DOHH2 (cell line): ENCODE data around the gene BTBD17.

Source experiments
- H3F3A ChIP-seq: fragments of 200-600 bp; sonication (generic), shearing (Covaris generic); 2 replicates; pipeline ENCODE4 v1.6.0; 2016; ENCODE audit warnings: antibody characterized with exemption, mild to moderate bottlenecking; ENCODE audit not compliant: control insufficient read depth, insufficient read depth
- H3K27ac ChIP-seq: fragments of 200-600 bp; sonication (generic); 2 replicates; pipeline ENCODE4 v1.5.1; 2014; ENCODE audit warnings: low read depth, mild to moderate bottlenecking, low read length, moderate library complexity
- H3K27me3 ChIP-seq: fragments of 200-600 bp; sonication (generic); 2 replicates; pipeline ENCODE4 v1.6.1; 2014; ENCODE audit warnings: mild to moderate bottlenecking, low read length, mixed read lengths; ENCODE audit not compliant: control insufficient read depth
- H3K36me3 ChIP-seq: fragments of 200-600 bp; sonication (generic); 2 replicates; pipeline ENCODE4 v1.6.1; 2014; ENCODE audit warnings: mild to moderate bottlenecking, low read length, moderate library complexity, mixed read lengths; ENCODE audit not compliant: control insufficient read depth
- H3K4me1 ChIP-seq: fragments of 200-600 bp; sonication (generic); 2 replicates; pipeline ENCODE4 v1.6.1; 2014; ENCODE audit warnings: mild to moderate bottlenecking, low read length, mixed read lengths; ENCODE audit not compliant: control insufficient read depth
- H3K4me2 ChIP-seq: fragments of 200-600 bp; sonication (generic); 2 replicates; pipeline ENCODE4 v1.6.0; 2014; ENCODE audit warnings: mild to moderate bottlenecking, low read length, moderate library complexity
- H3K4me3 ChIP-seq: fragments of 200-600 bp; sonication (generic); 2 replicates; pipeline ENCODE4 v1.5.1; 2014; ENCODE audit warnings: mild to moderate bottlenecking, low read length, mixed read lengths
- H3K79me2 ChIP-seq: fragments of 200-600 bp; sonication (generic); 2 replicates; pipeline ENCODE4 v1.6.1; 2014; ENCODE audit warnings: mild to moderate bottlenecking, low read length, mixed read lengths; ENCODE audit not compliant: control insufficient read depth
- H3K9me2 ChIP-seq: fragments of 200-600 bp; sonication (generic); replicated peaks from 2 replicates; pipeline ENCODE4 v1.6.1; 2014; ENCODE audit warnings: mild to moderate bottlenecking, low read length, mixed read lengths; ENCODE audit not compliant: control insufficient read depth
- H3K9me3 ChIP-seq: fragments of 200-600 bp; sonication (generic); 2 replicates; pipeline ENCODE4 v1.6.1; 2014; ENCODE audit warnings: antibody characterized with exemption, low read length, mixed read lengths; ENCODE audit not compliant: control insufficient read depth, insufficient read depth
- H4K20me1 ChIP-seq: fragments of 200-600 bp; sonication (generic); 2 replicates; pipeline ENCODE4 v1.6.0; 2014; ENCODE audit warnings: low read depth, mild to moderate bottlenecking, antibody characterized with exemption, low read length, moderate library complexity; ENCODE audit not compliant: control insufficient read depth, insufficient read depth
- EZH2phosphoT487 ChIP-seq: fragments of 200-600 bp; sonication (generic); IDR thresholded peaks from 2 replicates; pipeline ENCODE4 v1.6.1; 2017; ENCODE audit warnings: borderline replicate concordance, mild to moderate bottlenecking, antibody characterized with exemption, low read length, moderate library complexity, mixed read lengths
- TF ChIP-seq, protein P1 (sequence below): fragments of 200-600 bp; sonication (generic); IDR thresholded peaks from one replicate; pipeline ENCODE4 v1.5.1; 2014; ENCODE audit warnings: antibody characterized with exemption, mild to moderate bottlenecking, low read depth, low read length; ENCODE audit not compliant: poor library complexity, severe bottlenecking

BTBD17 gene

DNA sequence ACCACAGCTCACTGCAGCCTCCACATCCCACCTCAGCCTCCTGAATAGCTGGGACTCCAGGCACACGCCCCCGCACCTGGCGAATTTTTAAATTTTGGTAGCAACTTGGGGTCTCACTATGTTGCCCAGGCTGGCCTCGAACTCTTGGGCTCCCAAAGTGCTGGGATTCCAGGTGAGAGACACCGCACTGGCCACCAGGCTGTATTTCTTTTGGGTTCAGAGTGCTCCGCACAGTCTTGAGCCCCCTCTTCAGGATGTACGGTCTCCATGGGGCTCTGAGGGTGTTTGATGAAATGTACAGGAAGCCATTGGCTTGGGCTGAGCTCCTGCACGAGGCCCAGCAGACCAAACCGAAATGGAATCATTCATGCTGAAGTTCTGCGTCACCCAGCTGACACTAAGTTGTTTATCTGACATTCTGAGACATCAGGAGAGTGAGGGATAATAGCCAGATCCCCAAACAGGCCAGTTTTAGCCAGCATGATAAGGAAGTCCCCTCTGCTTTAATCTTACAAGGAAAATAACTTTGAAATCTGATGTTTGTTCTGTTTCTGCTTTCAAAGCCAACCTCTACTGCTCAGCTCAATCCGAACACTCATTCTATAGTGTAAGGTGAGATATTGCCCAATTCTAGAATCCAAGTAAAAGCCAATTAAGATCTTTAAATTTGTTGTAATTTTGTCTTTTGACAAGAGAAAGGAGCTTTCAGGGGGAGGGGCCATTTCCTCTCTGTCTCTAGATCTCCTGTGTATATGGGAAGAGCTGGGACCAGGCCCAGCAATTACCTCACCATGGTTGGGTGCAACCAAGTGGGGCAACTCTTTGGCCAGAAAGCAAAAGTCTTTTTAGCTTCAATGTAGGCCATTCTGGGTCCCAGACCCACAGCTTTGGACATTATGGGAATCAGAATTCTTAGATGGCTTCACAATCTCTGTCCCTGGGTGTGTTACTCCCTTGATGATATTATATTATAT lies 29.3 kb upstream of the BTBD17 start:
- Histone ChIP-seq H3K27me3 (no peaks in the 10 kb centered on the region), H3K9me3 (no peaks in the 10 kb centered on the region), H3K36me3 (no peaks in the 10 kb centered on the region), H3K9me2 (no peaks in the 10 kb centered on the region), H3K4me2 (no peak overlapping the region), H3K4me3 (no peak overlapping the region), H3K79me2 (no peaks in the 10 kb centered on the region), H3K4me1 (no peaks in the 10 kb centered on the region), H4K20me1 (no peaks in the 10 kb centered on the region), H3K27ac (no peak overlapping the region), H3F3A (no peaks in the 10 kb centered on the region)
- TF ChIP-seq, protein P1, sequence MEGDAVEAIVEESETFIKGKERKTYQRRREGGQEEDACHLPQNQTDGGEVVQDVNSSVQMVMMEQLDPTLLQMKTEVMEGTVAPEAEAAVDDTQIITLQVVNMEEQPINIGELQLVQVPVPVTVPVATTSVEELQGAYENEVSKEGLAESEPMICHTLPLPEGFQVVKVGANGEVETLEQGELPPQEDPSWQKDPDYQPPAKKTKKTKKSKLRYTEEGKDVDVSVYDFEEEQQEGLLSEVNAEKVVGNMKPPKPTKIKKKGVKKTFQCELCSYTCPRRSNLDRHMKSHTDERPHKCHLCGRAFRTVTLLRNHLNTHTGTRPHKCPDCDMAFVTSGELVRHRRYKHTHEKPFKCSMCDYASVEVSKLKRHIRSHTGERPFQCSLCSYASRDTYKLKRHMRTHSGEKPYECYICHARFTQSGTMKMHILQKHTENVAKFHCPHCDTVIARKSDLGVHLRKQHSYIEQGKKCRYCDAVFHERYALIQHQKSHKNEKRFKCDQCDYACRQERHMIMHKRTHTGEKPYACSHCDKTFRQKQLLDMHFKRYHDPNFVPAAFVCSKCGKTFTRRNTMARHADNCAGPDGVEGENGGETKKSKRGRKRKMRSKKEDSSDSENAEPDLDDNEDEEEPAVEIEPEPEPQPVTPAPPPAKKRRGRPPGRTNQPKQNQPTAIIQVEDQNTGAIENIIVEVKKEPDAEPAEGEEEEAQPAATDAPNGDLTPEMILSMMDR, result no peak
- TF ChIP-seq EZH2phosphoT487, result no peak

DNA sequence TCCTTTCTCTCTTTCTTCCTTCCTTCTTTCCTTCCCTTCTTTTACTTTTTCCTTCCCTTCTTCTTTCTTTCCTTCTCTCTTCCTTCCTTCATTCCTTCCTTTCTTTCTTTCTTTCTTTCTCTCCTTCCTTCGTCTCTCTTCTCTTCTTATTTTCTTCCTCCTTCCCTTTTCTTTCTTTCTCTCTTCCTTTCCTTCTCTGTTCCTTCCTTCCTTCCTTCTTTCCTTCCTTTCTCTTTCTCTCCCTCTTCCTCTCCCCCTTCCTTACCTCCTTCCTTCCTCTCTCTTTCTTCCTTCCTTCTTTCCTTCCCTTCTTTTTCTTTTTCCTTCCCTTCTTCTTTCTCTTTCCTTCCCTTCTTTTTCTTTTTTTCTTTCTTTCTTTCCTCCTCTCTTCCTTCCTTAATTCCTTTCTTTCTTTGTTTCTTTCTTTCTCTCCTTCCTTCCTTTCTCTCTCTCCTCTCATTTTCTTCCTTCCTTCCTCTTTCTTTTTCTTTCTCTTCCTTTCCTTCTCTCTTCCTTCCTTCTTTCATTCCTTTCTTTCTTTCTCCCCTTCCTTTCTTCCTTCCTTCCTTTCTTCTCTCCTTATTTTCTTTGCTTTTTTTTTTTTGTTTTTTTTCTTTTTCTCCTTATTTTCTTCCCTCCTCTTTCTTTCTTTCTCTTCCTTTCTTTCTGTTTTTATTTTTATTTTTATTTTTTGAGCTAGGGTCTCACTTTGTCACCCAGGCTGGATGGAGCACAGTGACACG lies 28.4 kb upstream of the BTBD17 start:
- Histone ChIP-seq H3K27ac (no peak overlapping the region), H3K79me2 (no peaks in the 10 kb centered on the region), H3K4me1 (no peaks in the 10 kb centered on the region), H3K9me3 (no peaks in the 10 kb centered on the region), H3K27me3 (no peaks in the 10 kb centered on the region), H3K36me3 (no peaks in the 10 kb centered on the region), H4K20me1 (no peaks in the 10 kb centered on the region), H3K4me2 (no peak overlapping the region), H3F3A (no peaks in the 10 kb centered on the region), H3K9me2 (no peaks in the 10 kb centered on the region), H3K4me3 (no peak overlapping the region)
- TF ChIP-seq, protein P1, result no peak
- TF ChIP-seq EZH2phosphoT487, result no peak

DNA sequence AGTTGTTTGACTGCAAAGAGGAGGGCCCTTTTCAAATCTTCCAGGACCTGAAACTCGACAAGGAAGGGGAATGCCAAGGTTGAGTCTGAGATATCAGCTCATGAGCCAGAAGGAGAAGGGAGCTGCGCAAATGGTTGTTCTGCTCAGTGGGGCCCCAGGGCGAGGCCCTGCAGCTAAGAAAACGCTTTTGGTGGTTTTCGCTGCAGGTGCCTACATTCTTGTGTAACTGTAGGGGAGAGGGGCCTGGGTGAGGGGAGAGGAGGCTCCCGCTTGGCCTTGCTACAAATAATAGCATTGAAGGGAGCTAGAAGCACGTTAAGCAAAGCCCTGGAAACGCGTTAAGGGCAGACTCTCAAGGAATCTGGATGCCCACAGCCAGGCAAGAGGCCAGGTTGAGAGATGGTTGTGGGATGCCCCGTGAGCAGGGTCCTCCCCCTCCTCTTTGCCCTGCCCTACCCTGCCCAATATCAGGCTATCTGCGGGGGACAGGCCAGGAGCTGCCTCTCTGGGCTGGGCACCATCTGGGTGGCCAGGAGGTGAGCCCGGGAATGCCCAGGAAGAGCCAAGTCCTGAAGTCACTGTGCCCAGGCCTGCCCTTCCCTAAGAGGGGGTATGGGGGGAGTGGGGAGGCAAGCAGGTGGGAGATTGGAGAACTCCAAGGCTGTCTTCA lies 27.6 kb upstream of the BTBD17 start:
- Histone ChIP-seq H3K36me3 (no peaks in the 10 kb centered on the region), H3K9me3 (no peaks in the 10 kb centered on the region), H3K9me2 (no peaks in the 10 kb centered on the region), H3K79me2 (no peaks in the 10 kb centered on the region), H3K27ac (no peak overlapping the region), H3K4me1 (no peaks in the 10 kb centered on the region), H4K20me1 (no peaks in the 10 kb centered on the region), H3K27me3 (no peaks in the 10 kb centered on the region), H3K4me3 (no peak overlapping the region), H3F3A (no peaks in the 10 kb centered on the region), H3K4me2 (no peak overlapping the region)
- TF ChIP-seq EZH2phosphoT487, result no peak
- TF ChIP-seq, protein P1, result no peak
